ENCODE measurements around the gene OR10A3. TPM values are rescaled to one million over a fixed set of nuclear protein-coding genes. Genes with fewer than 3 reads are reported as not detected.
A peak's percentile ranks its signal among the peaks of the same experiment; 100 is the strongest.

Gene OR10A3
- total and polyA plus RNA-seq, 2 experiments from 2014 or later = not detected

- no peaks in the 10 kb centered on the region for H3K4me1 ChIP-seq (ENCODE audit: low read depth)
- no peak for TF ChIP-seq CTCF (IDR thresholded peaks at IDR 0.05; ENCODE audit: low read depth, low read length)
- H3K4me3 ChIP-seq = no peak overlapping the region
- no peak for DNase-seq (ENCODE audit: low read depth in 1 of 2, low spot score in 1 of 2)
- no peak overlapping the region for H3K27ac ChIP-seq
- no peaks in the 10 kb centered on the region for H3K27me3 ChIP-seq
- H3K36me3 ChIP-seq = no peaks in the 10 kb centered on the region
- H3K9me3 ChIP-seq (ENCODE audit: low read depth) = no peaks in the 10 kb centered on the region
Observed at GRCh38 chr11:7981619-7982157, 40.2 kb upstream of the OR10A3 start.

GRCh38 chr11:7977232-7977917 is 35.9 kb upstream of the OR10A3 start:
- TF ChIP-seq CTCF (IDR thresholded peaks at IDR 0.05; ENCODE audit: low read depth, low read length) = no peak
- no peaks in the 10 kb centered on the region for H3K36me3 ChIP-seq
- H3K4me3 ChIP-seq = no peak overlapping the region
- H3K9me3 ChIP-seq (ENCODE audit: low read depth) = no peaks in the 10 kb centered on the region
- H3K4me1 ChIP-seq (ENCODE audit: low read depth) = no peaks in the 10 kb centered on the region
- peak in 1 of 2 donors; percentile 73 for DNase-seq (ENCODE audit: low read depth in 1 of 2, low spot score in 1 of 2)
- no peaks in the 10 kb centered on the region for H3K27me3 ChIP-seq
- no peak overlapping the region for H3K27ac ChIP-seq

- Histone ChIP-seq H3K36me3 (no peaks in the 10 kb centered on the region), H3K9me3 (ENCODE audit: low read depth) (no peaks in the 10 kb centered on the region), H3K4me1 (ENCODE audit: low read depth) (no peaks in the 10 kb centered on the region), H3K27ac (no peak overlapping the region), H3K4me3 (no peak overlapping the region), H3K27me3 (no peaks in the 10 kb centered on the region)
- no peak for TF ChIP-seq CTCF (IDR thresholded peaks at IDR 0.05; ENCODE audit: low read depth, low read length)
- no peak for DNase-seq (ENCODE audit: low read depth in 1 of 2, low spot score in 1 of 2)
Observed at GRCh38 chr11:7974668-7975067, 33.2 kb upstream of the OR10A3 start.

GRCh38 chr11:7973011-7973410 is 31.5 kb upstream of the OR10A3 start:
- H3K27ac ChIP-seq = no peak overlapping the region
- H3K4me1 ChIP-seq (ENCODE audit: low read depth) = no peaks in the 10 kb centered on the region
- no peak overlapping the region for H3K4me3 ChIP-seq
- no peaks in the 10 kb centered on the region for H3K36me3 ChIP-seq
- no peak for TF ChIP-seq CTCF (IDR thresholded peaks at IDR 0.05; ENCODE audit: low read depth, low read length)
- no peak for DNase-seq (ENCODE audit: low read depth in 1 of 2, low spot score in 1 of 2)
- H3K9me3 ChIP-seq (ENCODE audit: low read depth) = no peaks in the 10 kb centered on the region
- no peaks in the 10 kb centered on the region for H3K27me3 ChIP-seq

GRCh38 chr11:7971846-7972245 is 30.3 kb upstream of the OR10A3 start:
- TF ChIP-seq CTCF (IDR thresholded peaks at IDR 0.05; ENCODE audit: low read depth, low read length) = no peak
- H3K27me3 ChIP-seq = no peaks in the 10 kb centered on the region
- no peak overlapping the region for H3K4me3 ChIP-seq
- DNase-seq (ENCODE audit: low read depth in 1 of 2, low spot score in 1 of 2) = peak in 1 of 2 donors; percentile 54
- no peaks in the 10 kb centered on the region for H3K4me1 ChIP-seq (ENCODE audit: low read depth)
- no peaks in the 10 kb centered on the region for H3K36me3 ChIP-seq
- H3K9me3 ChIP-seq (ENCODE audit: low read depth) = no peaks in the 10 kb centered on the region
- no peak overlapping the region for H3K27ac ChIP-seq
